Activated T-helper 17 cell treated with anti-CD3 and anti-CD28 coated beads, Interleukin-2, amount 50 U/mL, for 72 hours (primary cell): ENCODE results near the gene UPF2. TPM values are rescaled to one million over a fixed set of nuclear protein-coding genes. Genes with fewer than 3 reads are reported as not detected.

ENCODE experiments used
- ATAC-seq: fragments of 150-1000 bp; cut with Tn5 transposase; replicated peaks from 2 replicates; pipeline ENCODE4 v1.10.0; 2021; ENCODE audit warnings: mild to moderate bottlenecking, moderate library complexity
- H3K27ac Mint-ChIP-seq: one replicate; pipeline ENCODE4 v1.8.0; 2022; ENCODE audit warnings: mixed read lengths
- H3K27me3 Mint-ChIP-seq: one replicate; pipeline ENCODE4 v1.8.0; 2022; ENCODE audit warnings: mixed read lengths
- H3K36me3 Mint-ChIP-seq: one replicate; pipeline ENCODE4 v1.8.0; 2022; ENCODE audit warnings: low read depth, mild to moderate bottlenecking, mixed read lengths
- H3K4me1 Mint-ChIP-seq: one replicate; pipeline ENCODE4 v1.8.0; 2022; ENCODE audit warnings: mixed read lengths
- H3K4me3 Mint-ChIP-seq: one replicate; pipeline ENCODE4 v1.8.0; 2022; ENCODE audit warnings: mild to moderate bottlenecking, mixed read lengths
- H3K9me3 Mint-ChIP-seq: one replicate; pipeline ENCODE4 v1.8.0; 2022; ENCODE audit warnings: mixed read lengths
- total RNA-seq, 2 donors: library from RNA; stranded (reverse); gene quantifications; one replicate each; pipeline ENCODE4 v1.2.3, GENCODE V29; 2022

Gene UPF2
- total RNA-seq, 2 donors from 2014 or later, result 41.5 to 52.4 TPM

GRCh38 chr10:11919271-11919670 is 123.3 kb downstream of the UPF2 start:
- Mint-ChIP-seq H3K4me3 (no peak overlapping the region), H3K9me3 (no peaks in the 10 kb centered on the region), H3K4me1 (no peaks in the 10 kb centered on the region), H3K36me3 (peaks cover 55% of the 10 kb centered on the region), H3K27me3 (no peaks in the 10 kb centered on the region), H3K27ac (no peak overlapping the region)
- no peak for ATAC-seq

GRCh38 chr10:11918384-11918783 is 124.2 kb downstream of the UPF2 start:
- Mint-ChIP-seq H3K27me3 (no peaks in the 10 kb centered on the region), H3K27ac (no peak overlapping the region), H3K36me3 (peaks cover 46% of the 10 kb centered on the region), H3K4me3 (no peak overlapping the region), H3K4me1 (no peaks in the 10 kb centered on the region), H3K9me3 (no peaks in the 10 kb centered on the region)
- ATAC-seq, result no peak

- no peaks in the 10 kb centered on the region for H3K9me3 Mint-ChIP-seq
- H3K36me3 Mint-ChIP-seq, result no peaks in the 10 kb centered on the region
- H3K27ac Mint-ChIP-seq, result no peak overlapping the region
- no peaks in the 10 kb centered on the region for H3K27me3 Mint-ChIP-seq
- no peaks in the 10 kb centered on the region for H3K4me1 Mint-ChIP-seq
- H3K4me3 Mint-ChIP-seq, result no peak overlapping the region
- no peak for ATAC-seq
Observed at GRCh38 chr10:11913079-11913641, 129.4 kb downstream of the UPF2 start.

- H3K36me3 Mint-ChIP-seq, result no peaks in the 10 kb centered on the region
- H3K27ac Mint-ChIP-seq, result no peak overlapping the region
- H3K4me3 Mint-ChIP-seq, result no peak overlapping the region
- no peaks in the 10 kb centered on the region for H3K4me1 Mint-ChIP-seq
- no peaks in the 10 kb centered on the region for H3K27me3 Mint-ChIP-seq
- H3K9me3 Mint-ChIP-seq, result no peaks in the 10 kb centered on the region
- ATAC-seq, result no peak
Observed at GRCh38 chr10:11910102-11910501, 132.5 kb downstream of the UPF2 start.

- Mint-ChIP-seq H3K27me3 (no peaks in the 10 kb centered on the region), H3K27ac (no peak overlapping the region), H3K9me3 (no peaks in the 10 kb centered on the region), H3K4me1 (no peaks in the 10 kb centered on the region), H3K36me3 (no peaks in the 10 kb centered on the region), H3K4me3 (no peak overlapping the region)
- ATAC-seq, result no peak
Observed at GRCh38 chr10:11909618-11910017, 133.0 kb downstream of the UPF2 start.

- Mint-ChIP-seq H3K27me3 (no peaks in the 10 kb centered on the region), H3K36me3 (no peaks in the 10 kb centered on the region), H3K9me3 (no peaks in the 10 kb centered on the region), H3K4me1 (no peaks in the 10 kb centered on the region), H3K4me3 (no peak overlapping the region), H3K27ac (no peak overlapping the region)
- ATAC-seq, result no peak
Observed at GRCh38 chr10:11908991-11909390, 133.6 kb downstream of the UPF2 start.

- Mint-ChIP-seq H3K9me3 (no peaks in the 10 kb centered on the region), H3K27me3 (no peaks in the 10 kb centered on the region), H3K27ac (no peak overlapping the region), H3K4me1 (no peaks in the 10 kb centered on the region), H3K36me3 (no peaks in the 10 kb centered on the region), H3K4me3 (no peak overlapping the region)
- ATAC-seq, result no peak
Observed at GRCh38 chr10:11908536-11908935, 134.1 kb downstream of the UPF2 start.

- Mint-ChIP-seq H3K27ac (no peak overlapping the region), H3K9me3 (no peaks in the 10 kb centered on the region), H3K4me3 (no peak overlapping the region), H3K27me3 (no peaks in the 10 kb centered on the region), H3K4me1 (no peaks in the 10 kb centered on the region), H3K36me3 (no peaks in the 10 kb centered on the region)
- ATAC-seq, result no peak
Observed at GRCh38 chr10:11907914-11908313, 134.7 kb downstream of the UPF2 start.

- Mint-ChIP-seq H3K4me1 (no peaks in the 10 kb centered on the region), H3K36me3 (no peaks in the 10 kb centered on the region), H3K27ac (no peak overlapping the region), H3K9me3 (no peaks in the 10 kb centered on the region), H3K27me3 (peaks cover 6% of the 10 kb centered on the region), H3K4me3 (no peak overlapping the region)
- ATAC-seq, result no peak
Observed at GRCh38 chr10:11906714-11907113, 135.9 kb downstream of the UPF2 start.

GRCh38 chr10:11902646-11903045 is 140.0 kb downstream of the UPF2 start:
- H3K36me3 Mint-ChIP-seq, result no peaks in the 10 kb centered on the region
- no peak overlapping the region for H3K27ac Mint-ChIP-seq
- no peak overlapping the region for H3K4me3 Mint-ChIP-seq
- no peaks in the 10 kb centered on the region for H3K9me3 Mint-ChIP-seq
- H3K4me1 Mint-ChIP-seq, result no peaks in the 10 kb centered on the region
- peaks cover 6% of the 10 kb centered on the region for H3K27me3 Mint-ChIP-seq
- ATAC-seq, result no peak

- Mint-ChIP-seq H3K9me3 (no peaks in the 10 kb centered on the region), H3K4me3 (no peak overlapping the region), H3K36me3 (no peaks in the 10 kb centered on the region), H3K4me1 (peaks cover under 1% of the 10 kb centered on the region), H3K27me3 (peaks cover 6% of the 10 kb centered on the region), H3K27ac (no peak overlapping the region)
- ATAC-seq, result no peak
Observed at GRCh38 chr10:11901833-11902475, 140.7 kb downstream of the UPF2 start.

- Mint-ChIP-seq H3K27ac (no peak overlapping the region), H3K4me1 (peaks cover 5% of the 10 kb centered on the region), H3K27me3 (peaks cover 6% of the 10 kb centered on the region), H3K9me3 (no peaks in the 10 kb centered on the region), H3K4me3 (no peak overlapping the region), H3K36me3 (no peaks in the 10 kb centered on the region)
- ATAC-seq, result no peak
Observed at GRCh38 chr10:11901454-11901832, 141.2 kb downstream of the UPF2 start.

- no peak for ATAC-seq
- Mint-ChIP-seq H3K4me1 (peaks cover 6% of the 10 kb centered on the region), H3K27ac (no peak overlapping the region), H3K4me3 (no peak overlapping the region), H3K36me3 (no peaks in the 10 kb centered on the region), H3K9me3 (no peaks in the 10 kb centered on the region), H3K27me3 (peaks cover 6% of the 10 kb centered on the region)
Observed at GRCh38 chr10:11901036-11901301, 141.6 kb downstream of the UPF2 start.

- H3K4me3 Mint-ChIP-seq, result no peak overlapping the region
- H3K4me1 Mint-ChIP-seq, result peaks cover 6% of the 10 kb centered on the region
- no peaks in the 10 kb centered on the region for H3K36me3 Mint-ChIP-seq
- no peak overlapping the region for H3K27ac Mint-ChIP-seq
- no peak for ATAC-seq
- no peaks in the 10 kb centered on the region for H3K9me3 Mint-ChIP-seq
- H3K27me3 Mint-ChIP-seq, result peaks cover 6% of the 10 kb centered on the region
Observed at GRCh38 chr10:11899067-11899876, 143.3 kb downstream of the UPF2 start.

GRCh38 chr10:11898372-11899066 is 144.1 kb downstream of the UPF2 start:
- no peaks in the 10 kb centered on the region for H3K36me3 Mint-ChIP-seq
- H3K27me3 Mint-ChIP-seq, result peaks cover 6% of the 10 kb centered on the region
- peaks cover 6% of the 10 kb centered on the region for H3K4me1 Mint-ChIP-seq
- no peaks in the 10 kb centered on the region for H3K9me3 Mint-ChIP-seq
- no peak overlapping the region for H3K4me3 Mint-ChIP-seq
- ATAC-seq, result no peak
- H3K27ac Mint-ChIP-seq, result no peak overlapping the region
